Activated gamma-delta T cell (primary cell): ENCODE measurements around the gene WTAP.

ENCODE experiments used
- DNase-seq: peaks from one replicate; lab custom pipeline; 2025; lab: John Stamatoyannopoulos, UW

WTAP gene

GRCh38 chr6:159805440-159806020 is 78.2 kb downstream of the WTAP start:
- no peak for DNase-seq
